Vagina (tissue), 2 donors: ENCODE measurements around the gene PHACTR2. TPM values are rescaled to one million over a fixed set of nuclear protein-coding genes. Genes with fewer than 3 reads are reported as not detected.

Source experiments
- DNase-seq, 2 donors: peaks; one replicate each; pipeline ENCODE4 v3.0.0-alpha.2; 2017; ENCODE audit errors: extremely low spot score in 2 of 2
- H3K27ac ChIP-seq: fragments of 200-600 bp; sonication (generic); one replicate; pipeline ENCODE4 v1.5.1; 2019
- H3K27me3 ChIP-seq: fragments of 200-600 bp; sonication (generic); one replicate; pipeline ENCODE4 v1.5.1; 2019
- H3K36me3 ChIP-seq, 2 donors: fragments of 200-600 bp; sonication (generic); one replicate each; pipeline ENCODE4 v1.5.1; 2017 to 2019
- H3K4me1 ChIP-seq: fragments of 200-600 bp; sonication (generic); one replicate; pipeline ENCODE4 v1.5.1; 2019
- H3K4me3 ChIP-seq, 2 donors: fragments of 200-600 bp; sonication (generic); 1 replicate in 1 of 2; 2 replicates in 1 of 2; pipeline ENCODE4 v1.5.1; 2016 to 2019
- H3K9me3 ChIP-seq: fragments of 200-600 bp; sonication (generic); one replicate; pipeline ENCODE4 v1.5.1; 2019
- POLR2A ChIP-seq, 2 donors: fragments of 450-650 bp; IDR thresholded peaks; one replicate each; pipeline ENCODE4 v1.6.1; 2017; ENCODE audit warnings: antibody characterized with exemption in 2 of 2, mild to moderate bottlenecking in 2 of 2, moderate library complexity in 2 of 2
- POLR2AphosphoS5 ChIP-seq, 2 donors: sonication (generic); formaldehyde crosslinking; IDR thresholded peaks; one replicate each; pipeline ENCODE4 v1.9.0; 2017; ENCODE audit warnings: antibody characterized with exemption in 2 of 2, mild to moderate bottlenecking in 2 of 2, low read depth in 1 of 2; ENCODE audit not compliant: insufficient read depth in 1 of 2
- intact Hi-C: fragments of 100-400 bp; cut with DNase I; formaldehyde crosslinking; loops from one replicate; pipeline ENCODE4 v1.15.1; 2023
- total RNA-seq: library from RNA; depleted of rRNA; stranded (reverse); fragments of >200 nt; gene quantifications from one replicate; pipeline ENCODE4 v1.2.3, GENCODE V29; 2016
- TF ChIP-seq, protein P1 (sequence below), 3 experiments: fragments of 450-650 bp in 2 of 3; fragments of 200-600 bp in 1 of 3; sonication (generic) in 1 of 3; IDR thresholded peaks; one replicate each; pipeline ENCODE4 v1.5.1; 2017 to 2019; ENCODE audit warnings: antibody characterized with exemption in 3 of 3, mild to moderate bottlenecking in 2 of 3, moderate library complexity in 2 of 3

The PHACTR2 gene
- total RNA-seq, 1 donor from 2014 or later: 61.6 TPM

DNA sequence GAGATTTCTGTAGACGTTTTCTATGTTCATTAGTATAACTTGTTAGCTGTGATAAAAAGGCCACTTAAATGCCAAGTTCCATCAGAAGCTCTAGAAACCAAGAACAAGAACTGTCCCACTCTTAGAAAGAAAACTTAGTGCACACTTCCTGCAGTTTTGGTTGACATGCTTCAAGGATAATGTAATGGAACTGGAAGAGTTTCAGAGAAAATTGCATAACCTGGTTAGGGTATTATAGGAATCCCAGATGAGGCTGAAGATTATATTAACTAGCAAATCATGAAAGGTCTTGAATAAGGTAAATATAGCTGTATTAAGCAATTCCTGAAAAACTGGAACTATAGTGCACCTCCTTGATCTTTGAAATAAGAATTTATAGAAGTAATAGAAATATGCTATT, 1.8 kb upstream of the PHACTR2 start:
- DNase-seq: no peak
- H3K4me3 ChIP-seq: no peak overlapping the region
- H3K27ac ChIP-seq: no peak overlapping the region
- no peaks in the 10 kb centered on the region for H3K9me3 ChIP-seq
- no peaks in the 10 kb centered on the region for H3K27me3 ChIP-seq
- no peaks in the 10 kb centered on the region for H3K36me3 ChIP-seq
- intact Hi-C loops: no loop called here
- peaks cover 55% of the 10 kb centered on the region for H3K4me1 ChIP-seq
- TF ChIP-seq POLR2A (IDR thresholded peaks at IDR 0.05): no peak
- TF ChIP-seq POLR2AphosphoS5 (IDR thresholded peaks at IDR 0.05; ENCODE audit: insufficient read depth in 1 of 2, low read depth in 1 of 2): no peak
- TF ChIP-seq, protein P1, sequence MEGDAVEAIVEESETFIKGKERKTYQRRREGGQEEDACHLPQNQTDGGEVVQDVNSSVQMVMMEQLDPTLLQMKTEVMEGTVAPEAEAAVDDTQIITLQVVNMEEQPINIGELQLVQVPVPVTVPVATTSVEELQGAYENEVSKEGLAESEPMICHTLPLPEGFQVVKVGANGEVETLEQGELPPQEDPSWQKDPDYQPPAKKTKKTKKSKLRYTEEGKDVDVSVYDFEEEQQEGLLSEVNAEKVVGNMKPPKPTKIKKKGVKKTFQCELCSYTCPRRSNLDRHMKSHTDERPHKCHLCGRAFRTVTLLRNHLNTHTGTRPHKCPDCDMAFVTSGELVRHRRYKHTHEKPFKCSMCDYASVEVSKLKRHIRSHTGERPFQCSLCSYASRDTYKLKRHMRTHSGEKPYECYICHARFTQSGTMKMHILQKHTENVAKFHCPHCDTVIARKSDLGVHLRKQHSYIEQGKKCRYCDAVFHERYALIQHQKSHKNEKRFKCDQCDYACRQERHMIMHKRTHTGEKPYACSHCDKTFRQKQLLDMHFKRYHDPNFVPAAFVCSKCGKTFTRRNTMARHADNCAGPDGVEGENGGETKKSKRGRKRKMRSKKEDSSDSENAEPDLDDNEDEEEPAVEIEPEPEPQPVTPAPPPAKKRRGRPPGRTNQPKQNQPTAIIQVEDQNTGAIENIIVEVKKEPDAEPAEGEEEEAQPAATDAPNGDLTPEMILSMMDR (IDR thresholded peaks at IDR 0.05): no peak

DNA sequence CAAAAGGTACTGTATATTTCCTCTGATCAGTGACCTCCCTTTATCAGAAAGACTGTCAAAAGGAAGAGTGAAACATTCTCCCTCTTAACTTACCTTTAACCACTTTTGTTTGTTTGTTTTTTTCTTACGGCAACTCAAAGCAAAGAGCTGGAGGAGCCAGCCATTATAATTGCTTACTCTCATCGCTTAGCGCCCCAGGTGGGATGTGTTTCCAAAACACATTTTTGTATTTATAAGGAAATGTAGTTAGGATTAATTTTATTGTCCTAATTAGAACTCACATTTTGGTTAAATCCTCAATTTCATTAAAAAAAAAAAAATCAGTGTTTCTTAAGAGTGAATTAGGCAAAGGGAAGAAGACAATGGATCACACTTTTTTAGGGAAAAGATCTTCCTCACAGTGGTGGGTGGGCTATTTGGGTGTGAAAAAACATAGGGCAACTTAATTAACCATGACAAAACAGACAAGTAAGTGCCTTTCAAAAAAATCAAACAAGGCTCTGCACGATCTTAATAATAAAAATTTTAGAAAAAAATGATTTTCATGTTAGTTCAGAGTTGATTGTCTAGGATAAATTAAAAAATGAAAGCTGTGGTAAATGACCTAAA, 1.2 kb upstream of the PHACTR2 start:
- Histone ChIP-seq H3K27me3 (no peaks in the 10 kb centered on the region), H3K4me1 (peaks cover 57% of the 10 kb centered on the region), H3K4me3 (no peak overlapping the region), H3K9me3 (no peaks in the 10 kb centered on the region), H3K27ac (no peak overlapping the region), H3K36me3 (no peaks in the 10 kb centered on the region)
- intact Hi-C loops: no loop called here
- TF ChIP-seq, protein P1 (IDR thresholded peaks at IDR 0.05): no peak
- no peak for DNase-seq

DNA sequence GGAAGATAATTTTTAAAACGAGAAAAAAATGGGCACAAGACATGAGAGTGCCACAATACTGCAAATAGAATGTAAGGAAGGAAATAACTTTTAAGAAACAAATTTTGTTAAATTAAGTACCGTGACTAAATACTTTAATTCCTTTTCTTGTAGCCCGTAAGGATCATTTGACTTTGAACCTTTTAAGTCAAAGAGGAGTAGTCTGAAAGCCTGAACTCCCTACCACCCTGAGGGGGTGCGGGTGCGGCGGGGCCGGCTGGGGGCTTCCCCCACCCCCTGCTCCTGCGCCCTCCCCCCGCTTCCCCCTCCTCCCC, 231 bp upstream of the PHACTR2 start:
- peak overlapping the region; percentile 96 for H3K27ac ChIP-seq
- intact Hi-C loops: no loop called here
- H3K4me3 ChIP-seq: peak overlapping the region; percentile 72 to 87
- no peak for TF ChIP-seq POLR2A (IDR thresholded peaks at IDR 0.05)
- TF ChIP-seq POLR2AphosphoS5 (IDR thresholded peaks at IDR 0.05; ENCODE audit: insufficient read depth in 1 of 2, low read depth in 1 of 2): no peak
- TF ChIP-seq, protein P1 (IDR thresholded peaks at IDR 0.05): no peak
- H3K4me1 ChIP-seq: peaks cover 57% of the 10 kb centered on the region
- DNase-seq: no peak
- no peaks in the 10 kb centered on the region for H3K27me3 ChIP-seq
- no peaks in the 10 kb centered on the region for H3K9me3 ChIP-seq
- H3K36me3 ChIP-seq: no peaks in the 10 kb centered on the region

DNA sequence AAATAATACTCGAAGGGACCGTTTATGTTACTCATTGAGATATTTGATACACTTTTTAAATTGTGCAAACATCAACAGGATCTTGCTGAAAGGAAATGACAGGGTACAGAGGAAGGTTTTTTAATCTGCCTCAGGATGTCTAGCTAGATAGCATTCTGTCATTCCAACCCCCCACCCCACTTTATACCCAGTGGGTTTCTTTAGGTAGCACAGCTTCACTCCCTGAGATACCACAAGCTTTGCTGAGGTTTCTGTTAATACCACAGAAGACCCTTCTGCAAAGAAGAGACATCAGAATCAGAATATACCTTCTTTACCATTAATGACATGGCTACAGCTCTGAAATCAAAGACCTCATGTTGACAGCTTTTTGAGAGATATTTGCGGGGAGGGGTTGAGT, 1.3 kb downstream of the PHACTR2 start:
- DNase-seq: no peak
- intact Hi-C loops: no loop called here
- peak overlapping the region; percentile 96 for H3K27ac ChIP-seq
- peaks cover 42% of the 10 kb centered on the region for H3K4me1 ChIP-seq
- H3K9me3 ChIP-seq: no peaks in the 10 kb centered on the region
- H3K36me3 ChIP-seq: no peaks in the 10 kb centered on the region
- no peak for TF ChIP-seq POLR2AphosphoS5 (IDR thresholded peaks at IDR 0.05; ENCODE audit: insufficient read depth in 1 of 2, low read depth in 1 of 2)
- TF ChIP-seq, protein P1 (IDR thresholded peaks at IDR 0.05): no peak
- no peak for TF ChIP-seq POLR2A (IDR thresholded peaks at IDR 0.05)
- H3K27me3 ChIP-seq: no peaks in the 10 kb centered on the region
- H3K4me3 ChIP-seq: peak overlapping the region; percentile 72 to 87

DNA sequence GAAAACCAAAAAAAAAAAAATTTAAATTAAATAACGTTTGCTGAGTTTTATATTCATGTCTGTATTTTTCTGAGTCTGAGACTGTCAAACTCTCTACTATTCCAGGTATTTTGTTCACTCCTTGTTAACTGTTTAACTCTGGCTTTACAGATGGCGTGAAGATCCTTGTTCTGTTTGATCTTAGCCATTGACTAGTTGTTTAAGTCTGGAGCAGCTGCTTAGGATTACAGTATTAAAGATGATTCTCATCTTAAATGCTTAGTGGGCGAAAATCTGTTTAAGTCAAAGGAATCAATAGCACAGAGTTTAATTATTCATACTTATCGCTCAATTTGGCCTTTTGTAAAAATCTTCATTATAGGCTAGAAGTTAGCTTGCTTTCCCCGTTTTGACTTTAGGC, 2.4 kb downstream of the PHACTR2 start:
- Histone ChIP-seq H3K27me3 (no peaks in the 10 kb centered on the region), H3K36me3 (no peaks in the 10 kb centered on the region), H3K27ac (peak overlapping the region; percentile 96), H3K4me3 (peak overlapping the region; percentile 6 to 72), H3K9me3 (no peaks in the 10 kb centered on the region), H3K4me1 (peaks cover 34% of the 10 kb centered on the region)
- no peak for TF ChIP-seq POLR2AphosphoS5 (IDR thresholded peaks at IDR 0.05; ENCODE audit: insufficient read depth in 1 of 2, low read depth in 1 of 2)
- TF ChIP-seq, protein P1 (IDR thresholded peaks at IDR 0.05): no peak
- TF ChIP-seq POLR2A (IDR thresholded peaks at IDR 0.05): no peak
- no peak for DNase-seq
- intact Hi-C loops: no loop called here
